ENCODE measurements around the gene COIL.

COIL gene

DNA sequence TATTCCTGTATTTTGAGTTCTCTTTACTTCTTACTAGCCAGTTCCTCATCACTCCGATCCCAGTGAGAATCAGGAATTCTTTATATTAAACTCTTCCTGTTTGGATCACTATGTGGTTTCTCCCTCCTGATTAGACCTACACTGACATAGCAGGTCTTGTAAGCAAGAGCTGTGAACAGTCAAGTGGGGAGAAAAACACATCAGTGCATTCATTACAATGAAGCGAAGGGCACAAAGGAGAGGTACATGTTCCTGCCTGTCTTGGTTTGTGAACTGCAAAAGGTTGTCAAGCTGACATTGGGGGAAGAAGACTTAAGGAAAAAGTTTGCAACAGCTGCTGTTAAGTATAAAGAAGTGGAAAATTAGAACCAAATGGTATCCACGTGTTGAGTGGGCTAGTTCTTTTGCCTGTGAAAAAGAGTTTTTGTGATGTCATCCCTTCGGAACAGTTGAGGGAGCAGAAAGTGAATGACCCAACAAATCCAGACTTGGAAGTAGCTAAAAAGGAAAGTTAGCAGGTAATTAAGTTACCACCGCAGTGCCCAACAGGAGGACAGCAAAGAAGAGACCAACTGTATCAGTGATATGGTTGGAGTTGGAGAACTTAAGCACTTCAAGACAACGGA lies 24.0 kb downstream of the COIL start:
- Histone ChIP-seq H3K4me3 (no peak overlapping the region), H3K27me3 (no peaks in the 10 kb centered on the region), H3K36me3 (peaks cover 28 to 84% (median 61%) of the 10 kb centered on the region in 3 donors), H3K9me3 (no peaks in the 10 kb centered on the region), H3K4me1 (no peaks in the 10 kb centered on the region), H3K27ac (no peak overlapping the region)
- DNase-seq = no peak
- intact Hi-C loops (cut with DNase I; ENCODE audit: low total_unique reads) = loop anchor here (5.0 kb wide), 1 partner anchor 115 kb away; no protein-coding TSS in a partner anchor
- TF ChIP-seq, protein P1, sequence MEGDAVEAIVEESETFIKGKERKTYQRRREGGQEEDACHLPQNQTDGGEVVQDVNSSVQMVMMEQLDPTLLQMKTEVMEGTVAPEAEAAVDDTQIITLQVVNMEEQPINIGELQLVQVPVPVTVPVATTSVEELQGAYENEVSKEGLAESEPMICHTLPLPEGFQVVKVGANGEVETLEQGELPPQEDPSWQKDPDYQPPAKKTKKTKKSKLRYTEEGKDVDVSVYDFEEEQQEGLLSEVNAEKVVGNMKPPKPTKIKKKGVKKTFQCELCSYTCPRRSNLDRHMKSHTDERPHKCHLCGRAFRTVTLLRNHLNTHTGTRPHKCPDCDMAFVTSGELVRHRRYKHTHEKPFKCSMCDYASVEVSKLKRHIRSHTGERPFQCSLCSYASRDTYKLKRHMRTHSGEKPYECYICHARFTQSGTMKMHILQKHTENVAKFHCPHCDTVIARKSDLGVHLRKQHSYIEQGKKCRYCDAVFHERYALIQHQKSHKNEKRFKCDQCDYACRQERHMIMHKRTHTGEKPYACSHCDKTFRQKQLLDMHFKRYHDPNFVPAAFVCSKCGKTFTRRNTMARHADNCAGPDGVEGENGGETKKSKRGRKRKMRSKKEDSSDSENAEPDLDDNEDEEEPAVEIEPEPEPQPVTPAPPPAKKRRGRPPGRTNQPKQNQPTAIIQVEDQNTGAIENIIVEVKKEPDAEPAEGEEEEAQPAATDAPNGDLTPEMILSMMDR (IDR thresholded peaks at IDR 0.05) = no peak

DNA sequence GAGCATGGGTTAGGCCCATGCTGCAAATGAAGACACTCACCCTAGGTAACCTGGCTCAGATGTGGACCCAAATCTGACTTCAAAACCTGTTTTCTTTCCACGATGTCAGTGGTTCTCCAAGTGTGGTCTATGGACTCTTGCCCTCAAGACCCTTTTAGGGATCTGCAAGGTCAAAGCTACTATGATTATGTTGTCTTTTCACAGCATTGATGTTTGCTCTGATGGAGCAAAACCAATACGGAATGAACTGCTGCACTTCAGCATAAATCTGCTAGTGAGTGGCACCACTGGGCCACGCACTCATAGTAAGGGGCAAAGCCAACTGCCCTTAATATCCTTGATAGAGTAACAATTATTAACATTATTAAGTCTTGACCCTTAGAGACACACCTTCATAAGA lies 25.4 kb downstream of the COIL start:
- no peak for DNase-seq
- TF ChIP-seq, protein P1 (IDR thresholded peaks at IDR 0.05) = no peak
- peaks cover 16 to 71% (median 48%) of the 10 kb centered on the region in 3 donors for H3K36me3 ChIP-seq
- no peaks in the 10 kb centered on the region for H3K9me3 ChIP-seq
- no peak overlapping the region for H3K27ac ChIP-seq
- no peaks in the 10 kb centered on the region for H3K27me3 ChIP-seq
- H3K4me1 ChIP-seq = no peaks in the 10 kb centered on the region
- intact Hi-C loops (cut with DNase I; ENCODE audit: low total_unique reads) = loop anchor here (5.0 kb wide), 1 partner anchor 113 kb away; no protein-coding TSS in a partner anchor
- H3K4me3 ChIP-seq = no peak overlapping the region

DNA sequence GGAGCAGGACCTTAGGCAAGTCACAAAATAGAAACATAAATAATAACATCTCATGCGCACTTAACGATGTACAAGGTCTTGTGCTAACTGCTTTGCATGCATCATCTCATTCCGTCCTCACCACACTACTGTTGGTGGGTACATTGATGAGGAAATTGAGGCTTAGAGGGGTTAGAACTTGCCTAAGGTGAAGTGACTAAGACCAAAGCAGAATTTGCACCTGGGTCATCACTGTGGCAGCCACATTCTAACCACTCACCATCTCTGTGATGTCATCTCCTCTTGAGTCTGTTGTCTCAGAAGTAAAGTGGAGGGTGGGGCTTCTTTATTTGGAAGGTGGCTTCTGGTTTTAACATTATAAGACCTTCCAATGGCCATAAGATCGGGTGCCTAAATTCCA lies 26.6 kb downstream of the COIL start:
- intact Hi-C loops (cut with DNase I; ENCODE audit: low total_unique reads) = no loop called here
- no peaks in the 10 kb centered on the region for H3K9me3 ChIP-seq
- H3K4me1 ChIP-seq = no peaks in the 10 kb centered on the region
- no peak overlapping the region for H3K27ac ChIP-seq
- DNase-seq = no peak
- TF ChIP-seq, protein P1 (IDR thresholded peaks at IDR 0.05) = no peak
- no peaks in the 10 kb centered on the region for H3K27me3 ChIP-seq
- H3K36me3 ChIP-seq = peaks cover 15 to 59% (median 44%) of the 10 kb centered on the region in 3 donors
- no peak overlapping the region for H3K4me3 ChIP-seq

DNA sequence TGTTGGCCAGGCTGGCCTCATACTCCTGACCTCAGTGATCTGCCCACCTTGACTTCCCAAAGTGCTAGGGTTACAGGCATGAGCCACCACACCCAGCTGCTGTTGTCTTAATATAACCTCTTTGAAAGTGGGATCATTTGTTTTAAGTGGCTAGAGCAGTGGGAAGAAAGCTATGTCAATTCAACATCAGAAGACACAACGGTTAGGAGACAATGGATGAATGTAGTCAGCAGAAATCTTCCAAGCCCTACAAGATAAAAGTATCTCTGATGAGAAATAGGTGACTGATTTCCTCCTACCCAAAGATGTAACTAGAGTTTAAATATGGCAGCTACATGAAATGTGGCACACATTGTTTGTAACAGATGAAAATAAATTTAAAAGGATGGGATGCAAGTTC lies 27.0 kb downstream of the COIL start:
- Histone ChIP-seq H3K4me1 (no peaks in the 10 kb centered on the region), H3K9me3 (no peaks in the 10 kb centered on the region), H3K36me3 (peaks cover 15 to 55% (median 44%) of the 10 kb centered on the region in 3 donors), H3K27me3 (no peaks in the 10 kb centered on the region), H3K4me3 (no peak overlapping the region), H3K27ac (no peak overlapping the region)
- intact Hi-C loops (cut with DNase I; ENCODE audit: low total_unique reads) = no loop called here
- TF ChIP-seq, protein P1 (IDR thresholded peaks at IDR 0.05) = no peak
- no peak for DNase-seq

DNA sequence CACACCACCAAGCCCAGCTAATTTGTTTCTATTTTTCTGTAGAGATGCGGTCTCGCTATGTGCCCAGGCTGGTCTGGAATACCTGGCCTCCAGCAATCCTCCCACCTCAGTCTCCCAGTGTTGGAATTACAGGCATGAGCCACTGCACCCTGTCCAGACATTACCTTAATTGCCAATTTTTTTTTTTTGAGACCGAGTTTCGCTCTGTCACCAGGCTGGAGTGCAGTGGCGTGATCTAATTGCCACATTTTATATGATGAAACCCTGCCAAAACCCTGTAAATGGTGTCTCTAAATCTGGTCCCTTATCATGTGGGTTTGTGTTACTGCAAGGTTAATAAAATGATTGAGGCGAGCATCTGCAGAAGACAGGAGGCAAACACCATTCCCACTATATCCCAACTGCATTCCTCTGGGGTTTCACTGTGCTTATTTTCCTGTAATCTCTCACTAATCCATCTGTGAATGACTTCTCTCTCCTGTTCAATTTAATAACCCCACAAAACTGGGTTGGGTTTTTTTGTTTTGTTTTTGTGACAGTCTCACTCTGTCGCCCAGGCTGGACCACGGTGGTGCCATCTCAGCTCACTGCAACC lies 27.6 kb downstream of the COIL start:
- H3K27me3 ChIP-seq = no peaks in the 10 kb centered on the region
- intact Hi-C loops (cut with DNase I; ENCODE audit: low total_unique reads) = no loop called here
- no peak overlapping the region for H3K27ac ChIP-seq
- no peaks in the 10 kb centered on the region for H3K4me1 ChIP-seq
- TF ChIP-seq, protein P1 (IDR thresholded peaks at IDR 0.05) = no peak
- H3K9me3 ChIP-seq = no peaks in the 10 kb centered on the region
- H3K4me3 ChIP-seq = no peak overlapping the region
- no peak for DNase-seq
- peaks cover 12 to 50% (median 41%) of the 10 kb centered on the region in 3 donors for H3K36me3 ChIP-seq
